Uterus (tissue), 2 donors: ENCODE results near the gene HACD2.
"Not testable (repeated sequence)": the region's sequence is repeated elsewhere in the genome, so short reads cannot be mapped to it uniquely, and the experiment has no call there.

Source experiments
- CTCF ChIP-seq, 4 experiments: fragments of 200-600 bp in 2 of 4; fragments of 450-650 bp in 2 of 4; sonication (generic) in 2 of 4; IDR thresholded peaks; one replicate each; pipeline ENCODE4 v1.5.1; 2016 to 2019; ENCODE audit warnings: antibody characterized with exemption in 4 of 4, mild to moderate bottlenecking in 2 of 4, moderate library complexity in 1 of 4
- POLR2A ChIP-seq, 2 donors: fragments of 450-650 bp; IDR thresholded peaks; one replicate each; pipeline ENCODE4 v1.6.1; 2016; ENCODE audit warnings: antibody characterized with exemption in 2 of 2, mild to moderate bottlenecking in 1 of 2, moderate library complexity in 1 of 2

- not testable (repeated sequence) for TF ChIP-seq CTCF, POLR2A (IDR thresholded peaks at IDR 0.05)
These were observed 18.3 kb upstream of the HACD2 start for GRCh38 chr3:123603153-123603552.
